HepG2 (cell line): ENCODE results near the gene NEDD4L. TPM values are rescaled to one million over a fixed set of nuclear protein-coding genes. Genes with fewer than 3 reads are reported as not detected.

Experiments used
- ATF1 ChIP-seq: IDR thresholded peaks from 2 replicates; pipeline ENCODE4 v1.6.1; 2016; ENCODE audit warnings: mild to moderate bottlenecking, control low read depth
- ATF3 ChIP-seq: sonication (generic); formaldehyde crosslinking; IDR thresholded peaks from 2 replicates; pipeline ENCODE4 v1.4.0; 2020; ENCODE audit warnings: missing genetic modification reagents
- BRCA1 ChIP-seq: sonication (generic); formaldehyde crosslinking; IDR thresholded peaks from 2 replicates; pipeline ENCODE4 v1.4.0; 2020; ENCODE audit warnings: missing genetic modification reagents
- FOXM1 ChIP-seq: sonication (generic); formaldehyde crosslinking; IDR thresholded peaks from 2 replicates; pipeline ENCODE4 v1.5.0; 2020; ENCODE audit warnings: missing genetic modification reagents
- ISX ChIP-seq: sonication (generic); formaldehyde crosslinking; conservative IDR thresholded peaks from 2 replicates; pipeline ENCODE4 v1.5.0; 2020; ENCODE audit warnings: missing genetic modification reagents
- MAFK ChIP-seq, 2 experiments: IDR thresholded peaks in 1 of 2; conservative IDR thresholded peaks in 1 of 2; 2 replicates each; pipeline ENCODE4 v1.6.1; 2011; ENCODE audit warnings: improper control_type of control experiment in 2 of 2, low read length in 2 of 2
- MIER2 ChIP-seq: IDR thresholded peaks from 2 replicates; pipeline ENCODE4 v1.6.1; 2016; ENCODE audit warnings: missing biosample characterization, missing genetic modification reagents
- RERE ChIP-seq: IDR thresholded peaks from 2 replicates; pipeline ENCODE4 v1.6.1; 2016; ENCODE audit warnings: low read depth, missing genetic modification reagents, missing compliant biosample characterization
- SMAD1 ChIP-seq: sonication (generic); formaldehyde crosslinking; IDR thresholded peaks from 2 replicates; pipeline ENCODE4 v1.4.0; 2020; ENCODE audit warnings: missing genetic modification reagents, low read depth, mild to moderate bottlenecking, borderline replicate concordance
- U2AF2 ChIP-seq: fragments of 200-400 bp; formaldehyde crosslinking; IDR thresholded peaks from 2 replicates; pipeline ENCODE4 v1.6.1; 2017; ENCODE audit warnings: low read depth, mild to moderate bottlenecking, low read length
- ZBTB20 ChIP-seq: sonication (generic); formaldehyde crosslinking; IDR thresholded peaks from 2 replicates; pipeline ENCODE4 v1.8.1; 2023; ENCODE audit warnings: missing genetic modification reagents, low read depth, mild to moderate bottlenecking, borderline replicate concordance
- ZFP62 ChIP-seq: sonication (generic); formaldehyde crosslinking; IDR thresholded peaks from 2 replicates; pipeline ENCODE4 v1.4.0; 2020; ENCODE audit warnings: missing genetic modification reagents
- ZMYM2 ChIP-seq: sonication (generic); formaldehyde crosslinking; IDR thresholded peaks from 2 replicates; pipeline ENCODE4 v1.8.0; 2022; ENCODE audit warnings: mild to moderate bottlenecking, missing genetic modification reagents
- ZNF317 ChIP-seq: sonication (generic); formaldehyde crosslinking; IDR thresholded peaks from 2 replicates; pipeline ENCODE4 v1.5.0; 2020; ENCODE audit warnings: mild to moderate bottlenecking, missing genetic modification reagents
- ZNF574 ChIP-seq: sonication (generic); formaldehyde crosslinking; IDR thresholded peaks from 2 replicates; pipeline ENCODE4 v1.4.0; 2020; ENCODE audit warnings: missing genetic modification reagents
- ZNF761 ChIP-seq: sonication (generic); formaldehyde crosslinking; conservative IDR thresholded peaks from 2 replicates; pipeline ENCODE4 v1.4.0; 2020; ENCODE audit warnings: mild to moderate bottlenecking, missing genetic modification reagents
- polyA plus RNA-seq, 8 experiments: library from polyadenylated mRNA; depleted of rRNA in 3 of 8; stranded (reverse) in 7 of 8; unstranded in 1 of 8; fragments of >200 nt; fragmentation: Illumina TruSeq in 4 of 8; extraction: Trizol in 4 of 8; gene quantifications; 2 replicates each; pipeline versions ENCODE4 v1.2.1 to v1.2.3, GENCODE V29; 2011 to 2016; ENCODE audit warnings: low read depth in 4 of 8, missing spikeins in 1 of 8, mixed read lengths in 1 of 8; ENCODE audit not compliant: insufficient read depth in 1 of 8
- total RNA-seq, 5 experiments: library from RNA; depleted of rRNA; stranded (reverse); fragments of >200 nt; fragmentation: Illumina TruSeq; extraction: Trizol; gene quantifications; 2 replicates each; pipeline ENCODE4 v1.2.3, GENCODE V29; 2016; ENCODE audit warnings: low read depth in 1 of 5

Gene NEDD4L
- total and polyA plus RNA-seq, 2 of the 13 experiments (the other 11 are each of a cell fraction or from before 2014, with no cell fraction given) = 168 to 390 TPM

GRCh38 chr18:58407649-58408407 lies 363.8 kb downstream of the NEDD4L start (continued):
- peak; percentile 96; the same call in 1 of the 2 replicates for TF ChIP-seq ZBTB20 (CRISPR knock-in tag)
- no peak for TF ChIP-seq SMAD1 (CRISPR knock-in tag)
- peak; percentile 78 for TF ChIP-seq ZNF574 (CRISPR knock-in tag)
- peak; percentile 36; the same call in 1 of the 2 replicates for TF ChIP-seq ATF3 (CRISPR knock-in tag)
- no peak; the same call in 1 of the 2 replicates for TF ChIP-seq ZNF761 (CRISPR knock-in tag)
- peak in 1 of 2 experiments; percentile 17; a peak in 1 of 4 replicates for TF ChIP-seq MAFK (conservative IDR thresholded peaks at IDR 0.05 in 1 of 2, IDR thresholded peaks at IDR 0.05 in 1 of 2; ENCODE audit: low read length in 2 of 2)
- TF ChIP-seq MIER2 (CRISPR knock-in tag) = 0 out of 2 replicates have a peak, but pooled peaks have one; percentile 42
- TF ChIP-seq ZNF317 (CRISPR knock-in tag) = no peak
- no peak for TF ChIP-seq U2AF2
- TF ChIP-seq RERE (CRISPR knock-in tag) = peak; percentile 82; the same call in 1 of the 2 replicates
- TF ChIP-seq BRCA1 (CRISPR knock-in tag) = peak; percentile 37; the same call in 1 of the 2 replicates
- no peak for TF ChIP-seq ATF1 (CRISPR knock-in tag)
- TF ChIP-seq FOXM1 = no peak
- no peak for TF ChIP-seq ISX (CRISPR knock-in tag)
- no peak for TF ChIP-seq ZFP62 (CRISPR knock-in tag)
- peak; percentile 74 for TF ChIP-seq ZMYM2 (CRISPR knock-in tag)
